ENCODE data around the gene TLK2.

- TF ChIP-seq CTCF (conservative IDR thresholded peaks at IDR 0.05 in 1 of 2, IDR thresholded peaks at IDR 0.05 in 1 of 2; ENCODE audit: extremely low read depth in 1 of 2, insufficient read depth in 1 of 2, low read depth in 1 of 2, low read length in 2 of 2) = no peak
- TF ChIP-seq EZH2 (IDR thresholded peaks at IDR 0.05; ENCODE audit: borderline replicate concordance, low read length) = no peak
Measured at GRCh38 chr17:62565817-62566216, 87.2 kb downstream of the TLK2 start.
